BJ (cell line): ENCODE measurements around the gene GPR78. TPM values are rescaled to one million over a fixed set of nuclear protein-coding genes. Genes with fewer than 3 reads are reported as not detected.

Experiments
- CTCF ChIA-PET: fragments of 350-600 bp; formaldehyde crosslinking; extraction: SDS; loops from one replicate; lab custom pipeline; 2021; ENCODE audit warnings: antibody characterized with exemption, inconsistent platforms; lab: Yijun Ruan, JAX
- POLR2A ChIA-PET: fragments of 300-600 bp; sonication (Branson Sonifier 250); formaldehyde crosslinking; extraction: SDS; loops from one replicate; lab custom pipeline; 2021; ENCODE audit warnings: antibody characterized with exemption; lab: Charles Lee
- DNase-seq: peaks from one replicate; pipeline ENCODE4 v3.0.0-alpha.2; 2011; ENCODE audit warnings: low read depth
- H3K27me3 ChIP-seq: 2 replicates; pipeline ENCODE4 v1.6.0; 2011; ENCODE audit warnings: low read length; ENCODE audit not compliant: control insufficient read depth, insufficient read depth
- H3K36me3 ChIP-seq: 2 replicates; pipeline ENCODE4 v1.5.1; 2011; ENCODE audit warnings: low read length; ENCODE audit not compliant: control insufficient read depth, insufficient read depth
- H3K4me3 ChIP-seq: 2 replicates; pipeline ENCODE4 v1.5.1; 2011; ENCODE audit warnings: low read depth, mild to moderate bottlenecking, control low read depth, low read length
- CTCF ChIP-seq: IDR thresholded peaks from 2 replicates; pipeline ENCODE4 v1.5.1; 2011; ENCODE audit warnings: low read depth, mild to moderate bottlenecking, control low read depth, inconsistent platforms, low read length, moderate library complexity; ENCODE audit not compliant: insufficient read depth
- polyA plus RNA-seq: library from polyadenylated mRNA; depleted of rRNA; stranded (reverse); fragments of >200 nt; gene quantifications from 2 replicates; pipeline ENCODE4 v1.2.3, GENCODE V29; 2011

GPR78 gene
- polyA plus RNA-seq, 1 experiment = 0.82 TPM

GRCh38 chr4:8557151-8558076, 22.8 kb upstream of the GPR78 start:
- ChIA-PET POLR2A (no interaction called here), CTCF (no interaction called here)
- DNase-seq = no peak
- no peaks in the 10 kb centered on the region for H3K36me3 ChIP-seq
- H3K4me3 ChIP-seq = no peak overlapping the region
- TF ChIP-seq CTCF = no peak
- H3K27me3 ChIP-seq = no peaks in the 10 kb centered on the region; the same call in 1 of the 2 replicates

- DNase-seq = no peak
- no peaks in the 10 kb centered on the region for H3K36me3 ChIP-seq
- ChIA-PET POLR2A (no interaction called here), CTCF (interaction anchor here (0.7 kb wide), 1 partner anchor 41 kb away, joined by 3 read pairs; no protein-coding TSS in a partner anchor)
- no peaks in the 10 kb centered on the region for H3K27me3 ChIP-seq
- H3K4me3 ChIP-seq = no peak overlapping the region
- no peak for TF ChIP-seq CTCF
Measured at GRCh38 chr4:8558080-8558960, 21.9 kb upstream of the GPR78 start.

GRCh38 chr4:8559011-8559410, 21.2 kb upstream of the GPR78 start:
- no peak for DNase-seq
- ChIA-PET CTCF (interaction anchor here (0.8 kb wide), 2 partner anchors 34 to 90 kb away, joined by 3 read pairs; no protein-coding TSS in a partner anchor), POLR2A (no interaction called here)
- Histone ChIP-seq H3K27me3 (no peaks in the 10 kb centered on the region), H3K4me3 (no peak overlapping the region), H3K36me3 (no peaks in the 10 kb centered on the region)
- TF ChIP-seq CTCF = no peak

GRCh38 chr4:8559524-8560264, 20.5 kb upstream of the GPR78 start:
- no peak for DNase-seq
- TF ChIP-seq CTCF = no peak
- CTCF ChIA-PET = interaction anchor here (0.8 kb wide), 2 partner anchors 34 to 90 kb away, joined by 3 read pairs; no protein-coding TSS in a partner anchor
- no peaks in the 10 kb centered on the region for H3K27me3 ChIP-seq
- POLR2A ChIA-PET = no interaction called here
- H3K4me3 ChIP-seq = no peak overlapping the region
- H3K36me3 ChIP-seq = no peaks in the 10 kb centered on the region
